Breast epithelium (tissue), 3 donors: ENCODE results near the gene GMDS.

ENCODE experiments used
- CTCF ChIP-seq, 3 donors: fragments of 450-650 bp; IDR thresholded peaks; one replicate each; pipeline ENCODE4 v1.5.1; 2016 to 2017; ENCODE audit warnings: antibody characterized with exemption in 3 of 3, mild to moderate bottlenecking in 3 of 3, moderate library complexity in 3 of 3
- POLR2A ChIP-seq: fragments of 450-650 bp; IDR thresholded peaks from one replicate; pipeline ENCODE4 v1.6.1; 2016; ENCODE audit warnings: antibody characterized with exemption, mild to moderate bottlenecking, moderate library complexity
- POLR2AphosphoS5 ChIP-seq, 3 donors: sonication (generic); formaldehyde crosslinking; IDR thresholded peaks; one replicate each; pipeline ENCODE4 v1.6.1; 2017; ENCODE audit warnings: antibody characterized with exemption in 3 of 3

GRCh38 chr6:1970151-1970561, 275.2 kb downstream of the GMDS start:
- TF ChIP-seq POLR2AphosphoS5 (IDR thresholded peaks at IDR 0.05) (no peak), POLR2A (no peak), CTCF (IDR thresholded peaks at IDR 0.05) (no peak)
